ENCODE results near the gene ZBED2. TPM values are rescaled to one million over a fixed set of nuclear protein-coding genes. Genes with fewer than 3 reads are reported as not detected.

Gene ZBED2
- total RNA-seq, 2 donors from 2014 or later: 0.47 TPM; not detected in 1

GRCh38 chr3:111601810-111602209 is 6.7 kb upstream of the ZBED2 start:
- no peak for DNase-seq (ENCODE audit: low spot score)
- TF ChIP-seq CTCF (IDR thresholded peaks at IDR 0.05): no peak
- no peaks in the 10 kb centered on the region for H3K36me3 ChIP-seq

GRCh38 chr3:111598552-111598951 is 3.4 kb upstream of the ZBED2 start:
- H3K4me1 ChIP-seq: no peaks in the 10 kb centered on the region
- H3K36me3 ChIP-seq: no peaks in the 10 kb centered on the region
- no peak for TF ChIP-seq CTCF (IDR thresholded peaks at IDR 0.05)
- H3K27ac ChIP-seq: no peak overlapping the region
- H3K4me3 ChIP-seq: no peak overlapping the region
- DNase-seq (ENCODE audit: low spot score): no peak
- no peaks in the 10 kb centered on the region for H3K9me3 ChIP-seq
- H3K27me3 ChIP-seq: no peaks in the 10 kb centered on the region

More at GRCh38 chr3:111601810-111602209, 6.7 kb upstream of the ZBED2 start:
- H3K4me1 ChIP-seq: no peaks in the 10 kb centered on the region
- no peak overlapping the region for H3K4me3 ChIP-seq
- H3K27ac ChIP-seq: no peak overlapping the region
- no peaks in the 10 kb centered on the region for H3K9me3 ChIP-seq
- H3K27me3 ChIP-seq: no peaks in the 10 kb centered on the region

- Histone ChIP-seq H3K9me3 (no peaks in the 10 kb centered on the region), H3K4me3 (no peak overlapping the region), H3K4me1 (no peaks in the 10 kb centered on the region), H3K36me3 (no peaks in the 10 kb centered on the region), H3K27ac (no peak overlapping the region), H3K27me3 (no peaks in the 10 kb centered on the region)
- no peak for DNase-seq (ENCODE audit: low spot score)
- TF ChIP-seq CTCF (IDR thresholded peaks at IDR 0.05): no peak
These were observed 3.0 kb upstream of the ZBED2 start for GRCh38 chr3:111598139-111598538.

- no peak overlapping the region for H3K27ac ChIP-seq
- no peaks in the 10 kb centered on the region for H3K36me3 ChIP-seq
- H3K27me3 ChIP-seq: no peaks in the 10 kb centered on the region
- no peak for TF ChIP-seq CTCF (IDR thresholded peaks at IDR 0.05)
- no peaks in the 10 kb centered on the region for H3K4me1 ChIP-seq
- H3K4me3 ChIP-seq: no peak overlapping the region
- no peak for DNase-seq (ENCODE audit: low spot score)
- no peaks in the 10 kb centered on the region for H3K9me3 ChIP-seq
These were observed 1.2 kb upstream of the ZBED2 start for GRCh38 chr3:111596328-111596727.

GRCh38 chr3:111594781-111595180 is 365 bp downstream of the ZBED2 start:
- Histone ChIP-seq H3K27me3 (no peaks in the 10 kb centered on the region), H3K4me1 (no peaks in the 10 kb centered on the region), H3K27ac (no peak overlapping the region), H3K4me3 (no peak overlapping the region), H3K36me3 (no peaks in the 10 kb centered on the region), H3K9me3 (no peaks in the 10 kb centered on the region)
- no peak for DNase-seq (ENCODE audit: low spot score)
- TF ChIP-seq CTCF (IDR thresholded peaks at IDR 0.05): no peak

GRCh38 chr3:111594205-111594604 is 941 bp downstream of the ZBED2 start:
- H3K4me1 ChIP-seq: no peaks in the 10 kb centered on the region

More at GRCh38 chr3:111594205-111594604, 941 bp downstream of the ZBED2 start:
- Histone ChIP-seq H3K27me3 (no peaks in the 10 kb centered on the region), H3K27ac (no peak overlapping the region), H3K36me3 (no peaks in the 10 kb centered on the region), H3K4me3 (no peak overlapping the region), H3K9me3 (no peaks in the 10 kb centered on the region)
- no peak for TF ChIP-seq CTCF (IDR thresholded peaks at IDR 0.05)
- no peak for DNase-seq (ENCODE audit: low spot score)

All from right atrium auricular region (tissue), 2 donors.